H9 (cell line): Measurements from ENCODE around the gene NPTN. TPM values are rescaled to one million over a fixed set of nuclear protein-coding genes. Genes with fewer than 3 reads are reported as not detected.

ENCODE experiments used
- DNase-seq: peaks from one replicate; pipeline ENCODE4 v3.0.0-alpha.2; 2017
- H2AFZ ChIP-seq: one replicate; pipeline ENCODE4 v1.6.1; 2013; ENCODE audit warnings: mild to moderate bottlenecking, low read length, control low read depth, moderate library complexity
- H2AK5ac ChIP-seq: 2 replicates; pipeline ENCODE4 v1.6.1; 2013; ENCODE audit warnings: low read length, control low read depth, mixed read lengths; ENCODE audit not compliant: insufficient read length
- H2BK120ac ChIP-seq: one replicate; pipeline ENCODE4 v1.6.1; 2013; ENCODE audit warnings: low read depth, mild to moderate bottlenecking, low read length, control low read depth, inconsistent platforms; ENCODE audit not compliant: poor library complexity, severe bottlenecking
- H2BK12ac ChIP-seq: 2 replicates; pipeline ENCODE4 v1.6.1; 2013; ENCODE audit warnings: low read length, control low read depth, mixed read lengths, low read depth; ENCODE audit not compliant: insufficient read length
- H2BK15ac ChIP-seq: 2 replicates; pipeline ENCODE4 v1.6.1; 2013; ENCODE audit warnings: low read depth, low read length, control low read depth
- H2BK20ac ChIP-seq: one replicate; pipeline ENCODE4 v1.6.1; 2013; ENCODE audit warnings: low read depth, mild to moderate bottlenecking, low read length, control low read depth, inconsistent platforms; ENCODE audit not compliant: poor library complexity, severe bottlenecking
- H2BK5ac ChIP-seq: 2 replicates; pipeline ENCODE4 v1.6.1; 2013; ENCODE audit warnings: low read length, control low read depth, mixed read lengths; ENCODE audit not compliant: insufficient read length
- H3K14ac ChIP-seq: 2 replicates; pipeline ENCODE4 v1.6.1; 2013; ENCODE audit warnings: low read length, control low read depth; ENCODE audit not compliant: insufficient read depth
- H3K18ac ChIP-seq: 2 replicates; pipeline ENCODE4 v1.6.1; 2013; ENCODE audit warnings: low read depth, mild to moderate bottlenecking, mixed read lengths, low read length, control low read depth; ENCODE audit not compliant: insufficient read length
- H3K23ac ChIP-seq: 2 replicates; pipeline ENCODE4 v1.6.1; 2013; ENCODE audit warnings: low read length, control low read depth, mixed read lengths, low read depth; ENCODE audit not compliant: insufficient read length
- H3K23me2 ChIP-seq: 2 replicates; pipeline ENCODE4 v1.6.1; 2013; ENCODE audit warnings: low read depth, mild to moderate bottlenecking, mixed read lengths, low read length, control low read depth; ENCODE audit not compliant: insufficient read length, poor library complexity, severe bottlenecking
- H3K27ac ChIP-seq: 2 replicates; pipeline ENCODE4 v1.5.1; 2013; ENCODE audit warnings: low read length, control low read depth, mixed read lengths, low read depth; ENCODE audit not compliant: insufficient read length
- H3K27me3 ChIP-seq: 2 replicates; pipeline ENCODE4 v1.6.1; 2013; ENCODE audit warnings: low read length, control low read depth, inconsistent platforms; ENCODE audit not compliant: insufficient read depth
- H3K4ac ChIP-seq: 2 replicates; pipeline ENCODE4 v1.6.1; 2013; ENCODE audit warnings: low read depth, mild to moderate bottlenecking, control low read depth, inconsistent platforms, low read length, moderate library complexity
- H3K4me1 ChIP-seq: 2 replicates; pipeline ENCODE4 v1.6.1; 2013; ENCODE audit warnings: low read length, control low read depth, inconsistent platforms; ENCODE audit not compliant: insufficient read depth
- H3K4me2 ChIP-seq: 2 replicates; pipeline ENCODE4 v1.6.1; 2013; ENCODE audit warnings: low read length, control low read depth, mixed read lengths; ENCODE audit not compliant: insufficient read length, insufficient read depth
- H3K56ac ChIP-seq: 2 replicates; pipeline ENCODE4 v1.6.1; 2013; ENCODE audit warnings: low read depth, mild to moderate bottlenecking, mixed read lengths, low read length, control low read depth; ENCODE audit not compliant: insufficient read length
- H3K79me1 ChIP-seq: 2 replicates; pipeline ENCODE4 v1.6.1; 2013; ENCODE audit warnings: low read depth, mild to moderate bottlenecking, moderate library complexity, low read length, control low read depth, inconsistent platforms; ENCODE audit not compliant: insufficient read depth, poor library complexity, severe bottlenecking
- H3K79me2 ChIP-seq: 2 replicates; pipeline ENCODE4 v1.6.1; 2013; ENCODE audit warnings: low read length, control low read depth, inconsistent platforms; ENCODE audit not compliant: insufficient read depth
- H3K9ac ChIP-seq: 2 replicates; pipeline ENCODE4 v1.6.1; 2013; ENCODE audit warnings: low read length, control low read depth, mixed read lengths; ENCODE audit not compliant: insufficient read length; ENCODE audit errors: extremely low read depth
- H3K9me3 ChIP-seq: one replicate; pipeline ENCODE4 v1.6.1; 2013; ENCODE audit warnings: low read depth, low read length, inconsistent platforms; ENCODE audit not compliant: control insufficient read depth
- H3T11ph ChIP-seq: one replicate; pipeline ENCODE4 v1.6.1; 2013; ENCODE audit warnings: mild to moderate bottlenecking, low read length, control low read depth, inconsistent platforms
- H4K20me1 ChIP-seq: one replicate; pipeline ENCODE4 v1.6.1; 2013; ENCODE audit not compliant: control insufficient read depth, insufficient read length, insufficient read depth
- H4K5ac ChIP-seq: 2 replicates; pipeline ENCODE4 v1.6.1; 2013; ENCODE audit warnings: low read depth, mild to moderate bottlenecking, mixed read lengths, low read length, control low read depth; ENCODE audit not compliant: insufficient read length
- H4K8ac ChIP-seq: replicated peaks from 2 replicates; pipeline ENCODE4 v1.6.1; 2013; ENCODE audit warnings: low read length, control low read depth, mixed read lengths, low read depth; ENCODE audit not compliant: insufficient read length
- H4K91ac ChIP-seq: 2 replicates; pipeline ENCODE4 v1.6.1; 2013; ENCODE audit warnings: low read depth, mild to moderate bottlenecking, moderate library complexity, mixed read lengths, low read length, control low read depth; ENCODE audit not compliant: insufficient read length
- H3K27ac Mint-ChIP-seq, 3 experiments: 2 replicates in 2 of 3; 3 replicates in 1 of 3; pipeline ENCODE4 v1.8.0; 2020 to 2021; ENCODE audit warnings: mixed read lengths in 3 of 3, mild to moderate bottlenecking in 1 of 3, moderate library complexity in 1 of 3
- H3K27me3 Mint-ChIP-seq: 2 replicates; pipeline ENCODE4 v1.8.0; 2021; ENCODE audit warnings: low read depth, mild to moderate bottlenecking, moderate library complexity, mixed read lengths
- H3K36me3 Mint-ChIP-seq, 3 experiments: 2 replicates in 2 of 3; 3 replicates in 1 of 3; pipeline ENCODE4 v1.8.0; 2020 to 2021; ENCODE audit warnings: low read depth in 3 of 3, mixed read lengths in 3 of 3; ENCODE audit not compliant: insufficient read depth in 1 of 3
- H3K4me1 Mint-ChIP-seq, 2 experiments: 2 replicates each; pipeline ENCODE4 v1.8.0; 2020; ENCODE audit warnings: mixed read lengths in 2 of 2
- H3K4me3 Mint-ChIP-seq, 2 experiments: 2 replicates in 1 of 2; 3 replicates in 1 of 2; pipeline ENCODE4 v1.8.0; 2020 to 2021; ENCODE audit warnings: mild to moderate bottlenecking in 2 of 2, mixed read lengths in 2 of 2, moderate library complexity in 1 of 2
- H3K9me3 Mint-ChIP-seq, 2 experiments: 2 replicates in 1 of 2; 3 replicates in 1 of 2; pipeline ENCODE4 v1.8.0; 2020; ENCODE audit warnings: mild to moderate bottlenecking in 2 of 2, mixed read lengths in 2 of 2, moderate library complexity in 1 of 2
- CTCF ChIP-seq: fragments of 200-600 bp; sonication (generic); conservative IDR thresholded peaks from 3 replicates; pipeline ENCODE4 v1.8.0; 2021; ENCODE audit warnings: antibody characterized with exemption, mild to moderate bottlenecking
- WGBS: extraction: QIAGEN DNeasy Blood & Tissue Kit; methylation state at CpG from one replicate; pipeline ENCODE4 v1.1.7; 2013; ENCODE audit warnings: missing lambda C conversion rate, low lambda C conversion rate, mixed read lengths; ENCODE audit not compliant: insufficient read length; ENCODE audit errors: extremely low coverage; 5-methylcytosine and 5-hydroxymethylcytosine counted together
- total RNA-seq: library from RNA; stranded (reverse); gene quantifications from 2 replicates; pipeline ENCODE4 v1.2.1, GENCODE V29; 2021

The NPTN gene
- total RNA-seq, 1 experiment from 2014 or later: 89.1 TPM

GRCh38 chr15:73527598-73527997 lies 105.6 kb downstream of the NPTN start:
- Histone ChIP-seq H4K8ac (no peak overlapping the region), H4K20me1 (no peaks in the 10 kb centered on the region), H3K9me3 (no peaks in the 10 kb centered on the region), H2BK12ac (no peak overlapping the region), H4K5ac (no peak overlapping the region), H3K23me2 (no peaks in the 10 kb centered on the region), H3K27ac (no peak overlapping the region), H3K79me2 (no peaks in the 10 kb centered on the region), H4K91ac (no peak overlapping the region), H2BK5ac (no peak overlapping the region), H3K9ac (no peak overlapping the region), H3K56ac (no peak overlapping the region), H2AFZ (no peak overlapping the region), H3T11ph (no peak overlapping the region), H2AK5ac (no peak overlapping the region), H3K27me3 (no peaks in the 10 kb centered on the region), H3K18ac (no peak overlapping the region), H3K79me1 (no peaks in the 10 kb centered on the region), H3K14ac (no peak overlapping the region), H2BK15ac (no peak overlapping the region), H3K4me2 (no peak overlapping the region), H2BK20ac (no peak overlapping the region), H3K23ac (no peak overlapping the region), H3K4me1 (no peaks in the 10 kb centered on the region), H2BK120ac (no peak overlapping the region), H3K4ac (no peak overlapping the region)
- Mint-ChIP-seq H3K9me3 (0 out of 5 replicates have a peak, but pooled peaks cover 0 to 3% of the 10 kb centered on the region in 2 experiments), H3K36me3 (no peaks in the 10 kb centered on the region), H3K4me1 (peaks cover 7 to 8% of the 10 kb centered on the region in 2 experiments), H3K4me3 (no peak overlapping the region), H3K27me3 (no peaks in the 10 kb centered on the region), H3K27ac (no peak overlapping the region)
- no CpG with 5 or more reads among the region's 2 CpGs for WGBS
- DNase-seq: no peak
- TF ChIP-seq CTCF: no peak
